Thyroid gland (tissue), 4 donors: ENCODE results near the gene FLT1.

Source experiments
- CTCF ChIP-seq, 6 experiments: fragments of 200-600 bp in 3 of 6; fragments of 450-650 bp in 3 of 6; sonication (generic) in 3 of 6; IDR thresholded peaks; one replicate each; pipeline ENCODE4 v1.5.1; 2016 to 2019; ENCODE audit warnings: antibody characterized with exemption in 6 of 6, mild to moderate bottlenecking in 2 of 6, inconsistent platforms in 1 of 6, moderate library complexity in 1 of 6
- POLR2A ChIP-seq, 2 donors: fragments of 450-650 bp; IDR thresholded peaks; one replicate each; pipeline ENCODE4 v1.6.1; 2017; ENCODE audit warnings: antibody characterized with exemption in 2 of 2, mild to moderate bottlenecking in 2 of 2, moderate library complexity in 1 of 2

GRCh38 chr13:28370448-28370847 is 124.5 kb downstream of the FLT1 start:
- TF ChIP-seq CTCF (IDR thresholded peaks at IDR 0.05) (no peak), POLR2A (IDR thresholded peaks at IDR 0.05) (no peak)
